ENCODE measurements around the gene STX10. TPM values are rescaled to one million over a fixed set of nuclear protein-coding genes. Genes with fewer than 3 reads are reported as not detected.
A peak's percentile ranks its signal among the peaks of the same experiment; 100 is the strongest.
"Not testable (repeated sequence)": the region's sequence is repeated elsewhere in the genome, so short reads cannot be mapped to it uniquely, and the experiment has no call there.

The STX10 gene, protein sequence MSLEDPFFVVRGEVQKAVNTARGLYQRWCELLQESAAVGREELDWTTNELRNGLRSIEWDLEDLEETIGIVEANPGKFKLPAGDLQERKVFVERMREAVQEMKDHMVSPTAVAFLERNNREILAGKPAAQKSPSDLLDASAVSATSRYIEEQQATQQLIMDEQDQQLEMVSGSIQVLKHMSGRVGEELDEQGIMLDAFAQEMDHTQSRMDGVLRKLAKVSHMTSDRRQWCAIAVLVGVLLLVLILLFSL
- total RNA-seq = 69.9 and 84.6 TPM in 2 replicates

- DNase-seq = peak; percentile 98
Observed at GRCh38 chr19:13150187-13150930, at the start of gene STX10, which contains the start of gene IER2. TSS of gene STX10 (minus strand) at chr19:13150375. CDS start at chr19:13150173, 202 bp downstream. TSS of gene IER2 (plus strand) at chr19:13150411. CDS start at chr19:13153187, 2,776 bp downstream.

- DNase-seq = no peak
Observed at GRCh38 chr19:13198634-13199033, 48.5 kb upstream of the STX10 start.

DNA sequence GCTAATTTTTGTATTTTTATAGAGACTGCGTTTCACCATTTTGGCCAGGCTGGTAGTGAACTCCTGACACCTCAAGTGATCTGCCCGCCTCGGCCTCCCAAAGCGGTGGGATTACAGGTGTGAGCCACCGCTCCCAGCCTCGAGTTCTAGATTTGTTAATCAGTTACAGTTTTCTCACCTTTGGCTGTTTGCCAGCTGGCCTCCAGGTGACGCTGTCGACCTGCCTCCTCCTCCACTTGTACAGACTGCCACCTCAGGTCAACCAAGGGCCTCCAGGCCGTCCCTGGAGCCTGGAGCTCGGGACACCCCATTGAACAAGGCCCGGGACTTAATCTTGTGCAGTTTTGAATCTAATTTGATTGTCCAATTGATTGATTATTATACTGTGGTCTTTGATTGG, 45.5 kb upstream of the STX10 start:
- no peak for DNase-seq

DNA sequence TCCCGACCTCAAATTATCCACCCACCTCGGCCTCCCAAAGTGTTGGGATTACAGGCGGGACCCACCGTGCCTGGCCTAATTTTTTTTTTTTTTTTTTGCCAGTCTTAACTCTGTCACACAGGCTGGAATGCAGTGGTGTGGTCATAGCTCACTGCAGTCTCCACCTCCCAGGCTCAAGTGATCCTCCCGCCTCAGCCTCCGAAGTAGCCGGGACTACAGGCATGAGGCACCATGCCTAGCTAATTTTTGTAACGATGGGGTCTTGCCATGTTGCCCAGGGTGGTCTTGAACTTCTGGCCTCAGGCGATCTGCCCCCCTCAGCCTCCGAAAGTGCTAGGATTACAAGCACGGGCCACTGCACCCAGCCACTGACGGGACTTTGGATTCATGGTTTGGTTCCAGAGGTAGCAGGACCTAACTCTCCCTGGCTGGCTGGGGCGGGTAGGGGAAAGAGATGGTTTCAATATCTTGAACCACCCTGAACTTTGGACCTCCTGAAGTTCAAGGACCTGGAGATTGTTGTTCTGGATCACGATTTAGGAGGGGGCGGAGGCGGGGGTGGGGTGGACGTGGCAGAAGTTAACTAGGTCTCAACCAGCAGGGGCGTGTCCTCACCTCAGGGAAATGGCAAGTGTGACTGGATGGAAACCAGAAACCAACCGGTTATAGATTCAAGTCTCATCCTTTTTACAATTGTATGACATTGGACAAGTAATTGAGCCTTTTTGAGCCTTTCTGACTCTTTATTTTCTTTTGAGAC, 40.8 kb upstream of the STX10 start:
- DNase-seq = no peak

DNA sequence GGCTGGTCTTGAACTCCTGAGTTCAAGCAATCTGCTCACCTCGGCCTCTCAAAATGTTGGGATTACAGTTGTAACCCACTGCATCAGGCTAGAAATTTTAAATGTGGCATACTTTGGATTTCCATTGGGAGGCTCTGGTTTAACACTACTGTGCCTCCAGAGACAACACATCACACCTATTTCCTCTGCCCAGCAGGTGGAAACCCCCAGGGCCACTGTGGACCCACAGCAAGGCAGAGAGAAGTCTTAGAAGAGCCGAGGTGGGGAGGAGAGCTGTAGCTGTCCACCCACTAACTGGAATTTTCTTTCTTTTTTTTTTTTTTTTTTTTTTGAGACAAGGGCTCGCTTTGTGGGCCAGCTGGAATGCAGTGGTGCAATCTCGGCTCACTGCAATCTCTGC, 39.4 kb upstream of the STX10 start:
- no peak for DNase-seq

DNA sequence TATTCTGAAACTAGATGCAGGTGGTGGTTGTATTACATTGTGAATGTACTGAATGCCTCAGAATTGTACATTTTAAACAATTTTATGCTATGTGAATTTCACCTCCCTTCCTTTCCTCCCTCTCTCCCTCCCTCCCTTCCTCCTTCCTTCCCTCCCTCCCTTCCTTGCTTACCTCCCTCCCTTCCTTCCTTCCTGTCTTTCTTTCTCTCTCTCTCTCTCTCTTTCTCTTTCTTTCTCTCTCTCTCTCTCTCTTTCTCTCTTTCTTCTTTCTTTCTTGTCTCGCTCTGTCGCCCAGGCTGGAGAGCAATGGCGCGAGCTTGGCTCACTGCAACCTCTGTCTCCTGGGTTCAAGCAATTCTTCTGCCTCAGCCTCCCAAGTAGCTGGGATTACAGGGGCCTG, 37.2 kb upstream of the STX10 start:
- no peak for DNase-seq

DNA sequence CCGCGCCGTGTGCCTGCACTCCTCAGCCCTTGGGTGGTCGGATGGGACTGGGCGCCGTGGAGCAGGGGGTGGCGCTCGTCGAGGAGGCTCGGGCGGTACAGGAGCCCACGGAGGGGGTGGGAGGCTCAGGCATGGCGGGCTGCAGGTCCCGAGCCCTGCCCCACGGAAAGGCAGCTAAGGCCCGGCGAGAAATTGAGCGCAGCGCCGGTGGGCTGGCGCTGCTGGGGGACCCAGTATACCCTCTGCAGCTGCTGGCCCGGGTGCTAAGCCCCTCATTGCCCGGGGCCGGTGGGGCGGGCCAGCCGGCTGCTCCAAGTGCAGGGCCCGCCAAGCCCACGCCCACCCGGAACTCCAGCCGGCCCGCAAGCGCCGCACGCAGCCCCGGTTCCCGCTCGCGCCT, 36.5 kb upstream of the STX10 start:
- not testable (repeated sequence) for DNase-seq

- DNase-seq = not testable (repeated sequence)
Observed at GRCh38 chr19:13185763-13186657, 35.8 kb upstream of the STX10 start.

DNA sequence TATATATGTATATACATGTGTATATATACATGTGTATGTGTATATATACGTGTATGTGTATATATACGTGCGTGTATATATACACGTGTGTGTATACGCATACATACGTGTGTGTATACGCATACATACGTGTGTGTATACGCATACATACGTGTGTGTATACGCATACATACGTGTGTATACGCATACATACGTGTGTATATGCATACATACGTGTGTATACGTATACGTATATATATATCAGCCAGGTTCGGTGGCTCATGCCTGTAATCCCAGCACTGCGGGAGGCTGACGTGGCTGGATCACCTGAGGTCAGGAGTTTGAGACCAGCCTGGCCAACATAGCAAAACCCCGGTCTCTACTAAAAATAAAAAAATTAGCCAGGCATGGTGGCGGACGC, 34.8 kb upstream of the STX10 start:
- DNase-seq = not testable (repeated sequence)

- peak; percentile 34 for DNase-seq
Observed at GRCh38 chr19:13181747-13182388, 31.7 kb upstream of the STX10 start.

DNA sequence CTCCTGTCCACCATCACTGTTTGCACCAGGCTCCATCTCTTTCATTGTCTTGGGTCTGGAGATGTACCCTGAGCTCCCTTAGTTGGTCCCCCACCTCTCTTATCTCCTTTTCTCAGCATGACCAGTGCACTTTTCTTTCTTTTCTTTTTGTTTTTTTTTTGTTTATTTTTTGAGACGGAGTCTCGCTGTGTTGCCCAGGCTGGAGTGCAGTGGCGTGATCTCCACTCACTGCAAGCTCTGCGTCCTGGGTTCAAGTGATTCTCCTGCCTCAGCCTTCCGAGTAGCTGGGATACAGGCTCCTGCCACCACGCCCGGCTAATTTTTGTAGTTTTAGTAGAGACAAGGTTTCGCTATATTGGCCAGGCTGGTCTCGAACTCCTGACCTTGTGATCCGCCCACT, 28.1 kb upstream of the STX10 start:
- not testable (repeated sequence) for DNase-seq

DNA sequence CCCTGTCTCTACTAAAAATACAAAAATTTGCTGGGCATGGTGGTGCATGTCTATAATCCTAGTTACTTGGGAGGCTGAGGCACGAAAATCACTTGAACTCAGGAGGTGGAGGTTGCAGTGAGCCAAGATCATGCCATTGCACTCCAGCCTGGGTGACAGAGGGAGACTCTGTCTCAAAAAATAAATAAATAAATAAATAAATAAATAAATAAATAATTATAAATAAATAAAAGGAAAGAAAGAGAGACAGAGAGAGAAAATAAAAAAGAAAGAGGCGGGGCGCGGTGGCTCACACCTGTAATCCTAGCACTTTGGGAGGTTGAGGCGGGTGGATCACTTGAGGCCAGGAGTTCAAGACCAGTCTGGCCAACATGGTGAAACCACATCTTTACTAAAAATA, 27.4 kb upstream of the STX10 start:
- DNase-seq = not testable (repeated sequence)

GRCh38 chr19:13176345-13176744, 26.2 kb upstream of the STX10 start:
- no peak for DNase-seq

GRCh38 chr19:13173139-13173737, 23.1 kb upstream of the STX10 start:
- DNase-seq = no peak

DNA sequence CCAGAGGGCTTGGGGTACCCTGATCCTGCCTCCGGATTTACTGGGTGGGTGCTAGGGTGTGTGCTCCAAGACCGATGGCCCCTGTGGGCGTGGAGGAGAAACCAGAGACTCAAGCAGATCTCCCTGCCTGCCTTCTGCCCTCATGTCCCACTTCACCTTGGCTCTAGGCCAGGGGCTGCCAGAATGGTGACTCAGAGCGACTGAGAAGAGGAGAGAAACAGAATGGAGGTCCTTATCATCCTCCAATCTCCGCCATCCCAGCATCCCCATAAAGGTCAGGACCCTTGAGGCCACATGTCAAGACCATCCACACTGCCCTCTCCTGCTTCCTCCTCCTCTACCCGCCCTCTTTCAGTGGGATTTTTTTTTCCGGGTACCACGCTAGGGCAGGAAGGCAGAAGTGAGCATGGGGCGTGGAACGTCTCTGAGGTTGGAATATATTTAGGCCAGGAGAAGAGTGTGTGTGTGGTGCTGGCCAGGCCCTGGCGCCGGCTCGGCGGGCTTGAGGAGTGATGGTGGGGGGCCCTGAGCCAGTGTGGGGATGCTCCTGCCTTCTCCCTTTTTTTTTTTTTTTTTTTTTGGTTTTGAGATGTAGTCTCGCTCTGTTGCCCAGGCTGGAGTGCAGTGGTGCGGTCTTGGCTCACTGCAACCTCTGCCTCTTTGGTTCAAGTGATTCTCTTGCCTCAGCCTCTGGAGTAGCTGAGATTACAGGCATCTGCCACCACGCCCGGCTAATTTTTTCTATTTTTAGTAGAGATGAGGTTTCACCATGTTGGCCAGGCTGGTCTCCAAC, 22.4 kb upstream of the STX10 start:
- peak; percentile 83 for DNase-seq

DNA sequence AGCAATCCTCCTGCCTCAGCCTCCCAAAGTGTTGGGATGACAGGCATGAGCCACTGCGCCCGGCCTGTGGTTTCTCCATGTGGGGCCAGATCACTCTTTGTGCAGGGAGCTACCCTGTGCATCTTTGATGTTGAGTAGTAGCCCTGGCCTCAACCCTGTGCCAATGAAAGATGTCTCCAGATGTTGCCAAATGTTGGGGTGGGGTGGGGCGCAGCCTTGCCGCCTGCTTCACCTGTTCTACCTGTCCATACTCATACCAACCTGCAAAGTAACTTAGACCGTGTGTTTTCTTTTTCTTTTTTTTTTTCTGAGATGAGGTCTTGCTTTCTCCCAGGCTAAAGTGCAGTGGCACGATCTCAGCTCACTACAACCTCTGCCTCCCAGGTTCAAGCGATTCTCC, 21.0 kb upstream of the STX10 start:
- DNase-seq = no peak

DNA sequence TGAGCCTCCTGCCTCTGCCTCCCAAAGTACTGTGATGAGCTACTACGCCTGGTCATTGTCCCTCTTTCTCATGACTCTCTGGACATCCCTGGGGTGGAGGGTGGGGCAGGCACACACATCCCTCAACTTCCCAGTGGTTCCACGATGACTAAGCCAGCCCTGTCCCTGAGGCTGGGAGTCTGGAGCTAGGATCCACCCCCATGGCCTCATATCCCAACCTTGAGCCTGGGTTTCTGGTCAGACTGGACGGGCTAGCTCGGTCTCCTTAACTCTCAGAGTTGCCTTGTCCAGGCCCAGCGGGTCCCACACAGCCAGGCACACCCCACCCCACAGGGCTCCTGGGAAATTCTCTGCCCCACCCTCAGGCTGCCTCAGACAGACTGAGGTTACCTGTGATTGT, 19.6 kb upstream of the STX10 start:
- peak; percentile 28 for DNase-seq

DNA sequence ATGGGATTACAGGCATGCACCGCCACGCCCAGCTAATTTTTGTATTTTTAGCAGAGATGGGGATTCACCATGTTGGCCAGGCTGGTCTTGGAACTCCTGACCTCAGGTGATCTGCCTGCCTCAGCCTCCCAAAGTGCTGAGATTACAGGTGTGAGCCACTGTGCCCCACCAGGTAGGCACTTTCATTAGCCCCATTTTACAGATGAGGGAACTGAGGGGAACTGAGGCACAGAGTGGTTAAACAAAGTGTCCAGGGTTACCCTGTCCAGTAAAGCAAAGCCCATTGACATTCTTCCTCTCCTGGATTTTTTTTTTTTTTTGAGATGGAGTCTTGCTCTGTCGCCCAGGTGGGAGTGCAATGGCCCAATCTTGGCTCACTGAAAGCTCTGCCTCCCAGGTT, 16.0 kb upstream of the STX10 start:
- DNase-seq = not testable (repeated sequence)

DNA sequence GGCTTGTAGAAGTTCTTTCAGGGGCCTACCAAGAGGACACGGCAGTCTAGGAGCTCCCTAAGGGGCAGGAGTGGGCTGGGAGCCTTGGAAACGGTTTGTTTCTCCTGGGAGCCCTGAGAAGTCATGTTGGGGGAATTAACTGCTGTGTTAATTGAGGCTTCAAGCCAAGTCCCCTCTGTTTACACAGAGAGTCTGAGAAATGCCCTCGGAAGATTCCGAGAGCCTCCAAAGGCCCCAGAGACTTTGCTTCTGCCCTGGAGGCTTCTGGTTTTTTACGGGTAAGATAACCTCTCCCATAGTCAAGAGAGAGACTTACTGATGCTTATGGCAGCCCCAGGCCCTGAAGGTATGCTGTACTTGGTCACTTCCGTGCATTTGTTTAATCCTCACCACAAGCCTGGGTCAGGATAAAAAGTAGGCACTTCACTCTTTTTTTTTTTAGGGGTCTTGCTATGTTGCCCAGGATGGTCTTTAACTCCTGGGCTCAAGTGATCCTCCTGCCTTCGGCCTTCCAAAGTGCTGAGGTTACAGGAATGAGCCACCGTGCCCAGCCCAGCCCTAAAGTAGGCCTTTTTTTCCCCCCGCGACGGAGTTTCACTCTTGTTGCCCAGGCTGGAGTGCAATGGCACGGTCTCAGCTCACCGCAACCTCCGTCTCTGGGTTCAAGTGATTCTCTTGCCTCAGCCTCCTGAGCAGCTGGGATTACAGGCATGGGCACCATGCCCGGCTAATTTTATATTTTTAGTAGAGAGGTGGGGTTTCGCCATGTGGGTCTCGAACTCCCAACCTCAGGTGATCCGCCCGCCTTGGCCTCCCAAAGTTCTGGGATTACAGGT, 15.2 kb upstream of the STX10 start:
- DNase-seq = peak; percentile 38
